GM18508 (cell line): Measurements from ENCODE around the gene KCNK2.
"Not testable (repeated sequence)": the region's sequence is repeated elsewhere in the genome, so short reads cannot be mapped to it uniquely, and the experiment has no call there.

Source experiments
- ATAC-seq: cut with Tn5 transposase; IDR thresholded peaks from one replicate; pipeline ENCODE4 v1.9.1; 2021; ENCODE audit warnings: moderate number of reproducible peaks; ENCODE audit not compliant: insufficient read depth, unreplicated experiment

Gene KCNK2

GRCh38 chr1:215146240-215146975, 63.9 kb downstream of the KCNK2 start:
- ATAC-seq: no peak

- no peak for ATAC-seq
Observed at GRCh38 chr1:215147024-215147423, 64.5 kb downstream of the KCNK2 start.

GRCh38 chr1:215151841-215152549, 69.5 kb downstream of the KCNK2 start:
- no peak for ATAC-seq

- no peak for ATAC-seq
Observed at GRCh38 chr1:215156232-215156631, 73.7 kb downstream of the KCNK2 start.

- ATAC-seq: no peak
Observed at GRCh38 chr1:215160351-215160750, 77.8 kb downstream of the KCNK2 start.

GRCh38 chr1:215163144-215163543, 80.6 kb downstream of the KCNK2 start:
- ATAC-seq: not testable (repeated sequence)

GRCh38 chr1:215166886-215167285, 84.3 kb downstream of the KCNK2 start:
- ATAC-seq: no peak

GRCh38 chr1:215181518-215181917, 99.0 kb downstream of the KCNK2 start:
- ATAC-seq: no peak

- ATAC-seq: no peak
Observed at GRCh38 chr1:215185067-215185620, 102.6 kb downstream of the KCNK2 start.

GRCh38 chr1:215188302-215188950, 105.9 kb downstream of the KCNK2 start:
- ATAC-seq: no peak

- ATAC-seq: no peak
Observed at GRCh38 chr1:215192306-215192705, 109.8 kb downstream of the KCNK2 start.

GRCh38 chr1:215198021-215198420, 115.5 kb downstream of the KCNK2 start:
- ATAC-seq: no peak

- no peak for ATAC-seq
Observed at GRCh38 chr1:215200121-215200520, 117.6 kb downstream of the KCNK2 start.

GRCh38 chr1:215201283-215201682, 118.7 kb downstream of the KCNK2 start:
- no peak for ATAC-seq

GRCh38 chr1:215202868-215203267, 120.3 kb downstream of the KCNK2 start:
- ATAC-seq: no peak

GRCh38 chr1:215210167-215210566, 127.6 kb downstream of the KCNK2 start:
- no peak for ATAC-seq

GRCh38 chr1:215215846-215216245, 133.3 kb downstream of the KCNK2 start:
- no peak for ATAC-seq

GRCh38 chr1:215219372-215219771, 136.8 kb downstream of the KCNK2 start:
- no peak for ATAC-seq

- ATAC-seq: no peak
Observed at GRCh38 chr1:215220346-215220745, 137.8 kb downstream of the KCNK2 start.

GRCh38 chr1:215226757-215227156, 144.2 kb downstream of the KCNK2 start:
- ATAC-seq: no peak

- no peak for ATAC-seq
Observed at GRCh38 chr1:215228193-215228592, 145.7 kb downstream of the KCNK2 start.
